Measurements from ENCODE around the gene GALNT17.

DNA sequence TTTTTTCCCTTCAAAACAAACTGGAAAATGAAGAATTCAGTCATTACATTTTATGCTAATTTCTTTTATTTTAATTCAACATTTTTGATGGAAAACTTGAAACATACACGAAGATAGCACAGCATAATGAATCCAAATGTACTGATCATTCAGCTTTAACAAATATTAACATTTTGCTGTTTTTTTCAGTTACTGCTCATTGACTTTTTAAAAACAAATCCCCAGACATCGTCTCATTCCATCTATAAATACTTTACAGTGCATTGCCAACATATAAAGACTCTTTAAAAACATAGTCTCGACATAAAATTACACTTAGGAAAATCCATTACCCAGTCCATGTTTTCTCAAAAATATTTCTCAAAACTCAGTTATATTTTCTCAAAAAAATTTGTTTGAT lies 452.3 kb downstream of the GALNT17 start:
- TF ChIP-seq, protein P1, sequence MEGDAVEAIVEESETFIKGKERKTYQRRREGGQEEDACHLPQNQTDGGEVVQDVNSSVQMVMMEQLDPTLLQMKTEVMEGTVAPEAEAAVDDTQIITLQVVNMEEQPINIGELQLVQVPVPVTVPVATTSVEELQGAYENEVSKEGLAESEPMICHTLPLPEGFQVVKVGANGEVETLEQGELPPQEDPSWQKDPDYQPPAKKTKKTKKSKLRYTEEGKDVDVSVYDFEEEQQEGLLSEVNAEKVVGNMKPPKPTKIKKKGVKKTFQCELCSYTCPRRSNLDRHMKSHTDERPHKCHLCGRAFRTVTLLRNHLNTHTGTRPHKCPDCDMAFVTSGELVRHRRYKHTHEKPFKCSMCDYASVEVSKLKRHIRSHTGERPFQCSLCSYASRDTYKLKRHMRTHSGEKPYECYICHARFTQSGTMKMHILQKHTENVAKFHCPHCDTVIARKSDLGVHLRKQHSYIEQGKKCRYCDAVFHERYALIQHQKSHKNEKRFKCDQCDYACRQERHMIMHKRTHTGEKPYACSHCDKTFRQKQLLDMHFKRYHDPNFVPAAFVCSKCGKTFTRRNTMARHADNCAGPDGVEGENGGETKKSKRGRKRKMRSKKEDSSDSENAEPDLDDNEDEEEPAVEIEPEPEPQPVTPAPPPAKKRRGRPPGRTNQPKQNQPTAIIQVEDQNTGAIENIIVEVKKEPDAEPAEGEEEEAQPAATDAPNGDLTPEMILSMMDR (conservative IDR thresholded peaks at IDR 0.05; ENCODE audit: low read depth, low read length), result no peak
- TF ChIP-seq EZH2 (IDR thresholded peaks at IDR 0.05; ENCODE audit: borderline replicate concordance, low read depth, low read length, poor library complexity, severe bottlenecking), result no peak

All from A673 (cell line).